ENCODE data around the gene ABCA2. TPM values are rescaled to one million over a fixed set of nuclear protein-coding genes. Genes with fewer than 3 reads are reported as not detected.

ABCA2 gene
- total RNA-seq, 6 experiments from 2014 or later, result 23.7 to 49.2 (median 34.2) TPM

GRCh38 chr9:137013571-137013940 is 14.5 kb downstream of the ABCA2 start:
- Histone ChIP-seq H3K27ac (no peak overlapping the region), H3K4me3 (no peak overlapping the region), H3K36me3 (peaks cover 0 to 17% (median 1%) of the 10 kb centered on the region in 4 donors), H3K4me1 (no peaks in the 10 kb centered on the region), H3K9me3 (no peaks in the 10 kb centered on the region), H3K27me3 (no peaks in the 10 kb centered on the region)
- DNase-seq (no peak), ATAC-seq (no peak)
- intact Hi-C loops (cut with DNase I), result no loop called here
- WGBS (ENCODE audit: insufficient coverage, low coverage, low lambda C conversion rate, missing lambda C conversion rate), result no CpG with 5 or more reads among the region's 20 CpGs
- TF ChIP-seq, protein P1, sequence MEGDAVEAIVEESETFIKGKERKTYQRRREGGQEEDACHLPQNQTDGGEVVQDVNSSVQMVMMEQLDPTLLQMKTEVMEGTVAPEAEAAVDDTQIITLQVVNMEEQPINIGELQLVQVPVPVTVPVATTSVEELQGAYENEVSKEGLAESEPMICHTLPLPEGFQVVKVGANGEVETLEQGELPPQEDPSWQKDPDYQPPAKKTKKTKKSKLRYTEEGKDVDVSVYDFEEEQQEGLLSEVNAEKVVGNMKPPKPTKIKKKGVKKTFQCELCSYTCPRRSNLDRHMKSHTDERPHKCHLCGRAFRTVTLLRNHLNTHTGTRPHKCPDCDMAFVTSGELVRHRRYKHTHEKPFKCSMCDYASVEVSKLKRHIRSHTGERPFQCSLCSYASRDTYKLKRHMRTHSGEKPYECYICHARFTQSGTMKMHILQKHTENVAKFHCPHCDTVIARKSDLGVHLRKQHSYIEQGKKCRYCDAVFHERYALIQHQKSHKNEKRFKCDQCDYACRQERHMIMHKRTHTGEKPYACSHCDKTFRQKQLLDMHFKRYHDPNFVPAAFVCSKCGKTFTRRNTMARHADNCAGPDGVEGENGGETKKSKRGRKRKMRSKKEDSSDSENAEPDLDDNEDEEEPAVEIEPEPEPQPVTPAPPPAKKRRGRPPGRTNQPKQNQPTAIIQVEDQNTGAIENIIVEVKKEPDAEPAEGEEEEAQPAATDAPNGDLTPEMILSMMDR (IDR thresholded peaks at IDR 0.05), result no peak
- TF ChIP-seq POLR2A (IDR thresholded peaks at IDR 0.05), result no peak

GRCh38 chr9:137012694-137013570 is 15.1 kb downstream of the ABCA2 start:
- peaks cover 0 to 17% (median 1%) of the 10 kb centered on the region in 4 donors for H3K36me3 ChIP-seq
- TF ChIP-seq, protein P1 (IDR thresholded peaks at IDR 0.05), result no peak
- TF ChIP-seq POLR2A (IDR thresholded peaks at IDR 0.05), result no peak

GRCh38 chr9:137011907-137012675 is 15.9 kb downstream of the ABCA2 start:
- H3K27ac ChIP-seq, result no peak overlapping the region
- ATAC-seq (no peak), DNase-seq (no peak)
- 40% methylated on average over 1 of the region's 39 CpGs for WGBS (ENCODE audit: insufficient coverage, low coverage, low lambda C conversion rate, missing lambda C conversion rate)
- intact Hi-C loops (cut with DNase I), result no loop called here
- no peak overlapping the region for H3K4me3 ChIP-seq
- TF ChIP-seq, protein P1 (IDR thresholded peaks at IDR 0.05), result no peak
- TF ChIP-seq POLR2A (IDR thresholded peaks at IDR 0.05), result no peak
- no peaks in the 10 kb centered on the region for H3K27me3 ChIP-seq
- H3K9me3 ChIP-seq, result no peaks in the 10 kb centered on the region
- H3K4me1 ChIP-seq, result no peaks in the 10 kb centered on the region
- peaks cover 0 to 17% (median 1%) of the 10 kb centered on the region in 4 donors for H3K36me3 ChIP-seq

More at GRCh38 chr9:137012694-137013570, 15.1 kb downstream of the ABCA2 start:
- Histone ChIP-seq H3K27me3 (no peaks in the 10 kb centered on the region), H3K4me3 (no peak overlapping the region), H3K9me3 (no peaks in the 10 kb centered on the region), H3K4me1 (no peaks in the 10 kb centered on the region), H3K27ac (no peak overlapping the region)
- DNase-seq (no peak), ATAC-seq (no peak)
- intact Hi-C loops (cut with DNase I), result no loop called here
- 100% methylated on average over 2 of the region's 67 CpGs for WGBS (ENCODE audit: insufficient coverage, low coverage, low lambda C conversion rate, missing lambda C conversion rate)

- Histone ChIP-seq H3K4me1 (no peaks in the 10 kb centered on the region), H3K27me3 (no peaks in the 10 kb centered on the region), H3K4me3 (no peak overlapping the region), H3K27ac (no peak overlapping the region), H3K9me3 (no peaks in the 10 kb centered on the region), H3K36me3 (peaks cover 0 to 11% (median 1%) of the 10 kb centered on the region in 4 donors)
- DNase-seq (no peak), ATAC-seq (no peak)
- WGBS (ENCODE audit: insufficient coverage, low coverage, low lambda C conversion rate, missing lambda C conversion rate), result no CpG with 5 or more reads among the region's 24 CpGs
- intact Hi-C loops (cut with DNase I), result no loop called here
- TF ChIP-seq, protein P1 (IDR thresholded peaks at IDR 0.05), result no peak
- TF ChIP-seq POLR2A (IDR thresholded peaks at IDR 0.05), result no peak
Measured at GRCh38 chr9:137011156-137011555, 16.9 kb downstream of the ABCA2 start.
